ENCODE results near the gene YAF2. TPM values are rescaled to one million over a fixed set of nuclear protein-coding genes. Genes with fewer than 3 reads are reported as not detected.

YAF2 gene
- total RNA-seq, 1 experiment from 2014 or later = 15.0 TPM

DNA sequence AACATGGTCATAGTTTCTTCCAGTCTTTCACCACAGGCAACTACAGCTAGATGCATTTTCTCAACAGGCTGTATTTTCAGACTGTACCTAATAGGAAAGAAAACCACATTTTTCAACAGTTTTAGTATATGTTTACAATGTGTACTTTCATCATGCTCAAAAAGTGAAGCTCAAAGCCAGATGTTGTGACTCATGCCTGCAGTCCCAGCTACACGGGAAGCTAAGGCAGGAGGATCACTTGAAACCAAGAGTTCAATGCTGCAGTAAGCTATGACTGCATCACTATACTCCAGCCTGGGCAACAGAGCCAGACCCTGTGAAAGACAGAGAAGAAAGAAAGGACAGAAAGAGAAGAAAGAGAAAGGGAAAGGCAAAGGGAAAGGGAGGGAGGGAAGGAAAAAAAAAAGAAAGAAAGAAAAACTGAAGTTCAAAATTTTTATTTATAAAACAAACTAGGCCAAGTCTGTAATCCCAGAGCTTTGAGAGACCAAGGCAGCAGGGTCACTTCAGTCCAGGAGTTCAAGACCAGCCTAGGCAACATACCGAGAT lies 118.9 kb downstream of the YAF2 start:
- CTCF ChIA-PET = interaction anchor here (0.6 kb wide), 1 partner anchor 94 kb away, joined by 3 read pairs; no protein-coding TSS in a partner anchor
- Histone ChIP-seq H3K4me1 (ENCODE audit: control insufficient read depth in 1 of 2, insufficient read depth in 2 of 2, low read length in 2 of 2) (no peaks in the 10 kb centered on the region), H2AFZ (ENCODE audit: low read depth, low read length, poor library complexity, severe bottlenecking) (no peak overlapping the region), H3K4me2 (ENCODE audit: low read length) (no peak overlapping the region), H3K4me3 (replicated peaks in 1 of 2; ENCODE audit: low read depth in 1 of 2, low read length in 2 of 2) (no peak overlapping the region), H4K20me1 (ENCODE audit: insufficient read depth) (no peaks in the 10 kb centered on the region), H3K36me3 (ENCODE audit: control insufficient read depth in 1 of 2, insufficient read depth in 2 of 2, low read length in 2 of 2) (0 out of 4 replicates have a peak, but pooled peaks cover 0 to 4% of the 10 kb centered on the region in 2 experiments), H3K9ac (ENCODE audit: low read length) (no peak overlapping the region), H3K9me3 (ENCODE audit: control insufficient read depth in 1 of 2, insufficient read depth in 1 of 2, low read depth in 1 of 2, low read length in 2 of 2) (no peaks in the 10 kb centered on the region), H3K9me2 (ENCODE audit: insufficient read depth) (no peaks in the 10 kb centered on the region), H3K27me3 (ENCODE audit: insufficient read depth, low read length) (no peaks in the 10 kb centered on the region), H3K79me2 (ENCODE audit: insufficient read depth, low read length) (peaks cover 38% of the 10 kb centered on the region), H3K27ac (ENCODE audit: low read depth, low read length) (no peak overlapping the region)
- TF ChIP-seq CBX3 (IDR thresholded peaks at IDR 0.05; ENCODE audit: low read depth) (no peak), ZNF274 (IDR thresholded peaks at IDR 0.05; ENCODE audit: low read depth, low read length) (no peak), CEBPB (IDR thresholded peaks at IDR 0.05; ENCODE audit: low read depth) (no peak), FOSL1 (IDR thresholded peaks at IDR 0.05; ENCODE audit: low read depth) (no peak)
- no peak for ATAC-seq
- no peak for DNase-seq (ENCODE audit: low read depth, low spot score)
- BruUV-seq (replicated peaks) = no TSS peak
- intact Hi-C loops (cut with micrococcal nuclease) = no loop called here
- POLR2A ChIA-PET = no interaction called here
- RAD21 ChIA-PET (ENCODE audit: low non-redundant PET in 1 of 2, low total read pairs in 2 of 2, uncharacterized antibody in 2 of 2, unreplicated experiment in 2 of 2) = no interaction called here

DNA sequence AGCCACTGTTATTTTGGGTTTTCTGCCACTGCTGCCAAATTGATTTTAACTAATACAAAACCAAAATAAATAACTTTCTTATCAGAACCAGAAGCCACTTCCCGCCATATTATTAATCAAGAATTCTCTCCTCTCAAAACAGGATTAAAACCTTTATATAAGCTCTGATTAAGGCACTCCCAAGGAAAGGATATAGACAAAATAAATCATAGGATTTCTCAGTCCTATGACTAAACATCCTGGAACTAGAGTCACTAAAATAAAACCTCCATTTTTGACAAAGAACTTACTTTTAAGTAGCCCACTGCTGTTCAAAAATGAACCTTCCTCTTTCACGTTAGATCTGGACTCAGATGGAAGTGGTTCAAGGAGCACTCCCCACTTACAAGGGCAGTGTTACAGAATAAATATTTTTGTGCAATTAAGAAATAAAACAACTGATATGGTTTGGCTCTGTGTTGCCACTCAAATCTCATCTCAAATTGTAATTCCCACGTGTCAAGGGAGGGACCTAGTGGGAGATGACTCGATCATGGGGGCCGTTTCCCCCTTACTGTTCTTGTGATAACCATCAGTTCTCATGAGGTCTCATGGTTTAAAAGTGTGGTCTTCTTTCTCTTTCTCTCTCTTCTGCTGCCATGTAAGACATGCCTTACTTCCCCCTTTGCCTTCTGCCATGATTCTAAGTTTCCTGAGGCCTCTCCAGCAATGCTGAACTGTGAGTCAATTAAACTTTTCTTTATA lies 119.7 kb downstream of the YAF2 start:
- RAD21 ChIA-PET (ENCODE audit: low non-redundant PET in 1 of 2, low total read pairs in 2 of 2, uncharacterized antibody in 2 of 2, unreplicated experiment in 2 of 2) = no interaction called here
- Histone ChIP-seq H3K9me3 (ENCODE audit: control insufficient read depth in 1 of 2, insufficient read depth in 1 of 2, low read depth in 1 of 2, low read length in 2 of 2) (no peaks in the 10 kb centered on the region), H2AFZ (ENCODE audit: low read depth, low read length, poor library complexity, severe bottlenecking) (no peak overlapping the region), H3K4me3 (replicated peaks in 1 of 2; ENCODE audit: low read depth in 1 of 2, low read length in 2 of 2) (no peak overlapping the region), H4K20me1 (ENCODE audit: insufficient read depth) (no peaks in the 10 kb centered on the region), H3K79me2 (ENCODE audit: insufficient read depth, low read length) (peaks cover 29% of the 10 kb centered on the region), H3K27me3 (ENCODE audit: insufficient read depth, low read length) (no peaks in the 10 kb centered on the region), H3K27ac (ENCODE audit: low read depth, low read length) (no peak overlapping the region), H3K9me2 (ENCODE audit: insufficient read depth) (no peaks in the 10 kb centered on the region), H3K4me1 (ENCODE audit: control insufficient read depth in 1 of 2, insufficient read depth in 2 of 2, low read length in 2 of 2) (no peaks in the 10 kb centered on the region), H3K4me2 (ENCODE audit: low read length) (no peak overlapping the region), H3K9ac (ENCODE audit: low read length) (no peak overlapping the region), H3K36me3 (ENCODE audit: control insufficient read depth in 1 of 2, insufficient read depth in 2 of 2, low read length in 2 of 2) (0 out of 4 replicates have a peak, but pooled peaks cover 0 to 4% of the 10 kb centered on the region in 2 experiments)
- TF ChIP-seq ZNF274 (IDR thresholded peaks at IDR 0.05; ENCODE audit: low read depth, low read length) (no peak), SIN3A (IDR thresholded peaks at IDR 0.05; ENCODE audit: low read depth) (no peak), JUND (IDR thresholded peaks at IDR 0.05) (no peak), CEBPB (IDR thresholded peaks at IDR 0.05; ENCODE audit: low read depth) (no peak), SP1 (IDR thresholded peaks at IDR 0.05; ENCODE audit: low read depth) (no peak), FOSL1 (IDR thresholded peaks at IDR 0.05; ENCODE audit: low read depth) (no peak), CBX3 (IDR thresholded peaks at IDR 0.05; ENCODE audit: low read depth) (no peak), TCF7L2 (IDR thresholded peaks at IDR 0.05; ENCODE audit: borderline replicate concordance, extremely low read depth, insufficient read depth, insufficient read length) (no peak)
- TF ChIP-seq, protein P1, sequence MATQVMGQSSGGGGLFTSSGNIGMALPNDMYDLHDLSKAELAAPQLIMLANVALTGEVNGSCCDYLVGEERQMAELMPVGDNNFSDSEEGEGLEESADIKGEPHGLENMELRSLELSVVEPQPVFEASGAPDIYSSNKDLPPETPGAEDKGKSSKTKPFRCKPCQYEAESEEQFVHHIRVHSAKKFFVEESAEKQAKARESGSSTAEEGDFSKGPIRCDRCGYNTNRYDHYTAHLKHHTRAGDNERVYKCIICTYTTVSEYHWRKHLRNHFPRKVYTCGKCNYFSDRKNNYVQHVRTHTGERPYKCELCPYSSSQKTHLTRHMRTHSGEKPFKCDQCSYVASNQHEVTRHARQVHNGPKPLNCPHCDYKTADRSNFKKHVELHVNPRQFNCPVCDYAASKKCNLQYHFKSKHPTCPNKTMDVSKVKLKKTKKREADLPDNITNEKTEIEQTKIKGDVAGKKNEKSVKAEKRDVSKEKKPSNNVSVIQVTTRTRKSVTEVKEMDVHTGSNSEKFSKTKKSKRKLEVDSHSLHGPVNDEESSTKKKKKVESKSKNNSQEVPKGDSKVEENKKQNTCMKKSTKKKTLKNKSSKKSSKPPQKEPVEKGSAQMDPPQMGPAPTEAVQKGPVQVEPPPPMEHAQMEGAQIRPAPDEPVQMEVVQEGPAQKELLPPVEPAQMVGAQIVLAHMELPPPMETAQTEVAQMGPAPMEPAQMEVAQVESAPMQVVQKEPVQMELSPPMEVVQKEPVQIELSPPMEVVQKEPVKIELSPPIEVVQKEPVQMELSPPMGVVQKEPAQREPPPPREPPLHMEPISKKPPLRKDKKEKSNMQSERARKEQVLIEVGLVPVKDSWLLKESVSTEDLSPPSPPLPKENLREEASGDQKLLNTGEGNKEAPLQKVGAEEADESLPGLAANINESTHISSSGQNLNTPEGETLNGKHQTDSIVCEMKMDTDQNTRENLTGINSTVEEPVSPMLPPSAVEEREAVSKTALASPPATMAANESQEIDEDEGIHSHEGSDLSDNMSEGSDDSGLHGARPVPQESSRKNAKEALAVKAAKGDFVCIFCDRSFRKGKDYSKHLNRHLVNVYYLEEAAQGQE (IDR thresholded peaks at IDR 0.05; ENCODE audit: low read depth) = no peak
- TF ChIP-seq, protein P2, sequence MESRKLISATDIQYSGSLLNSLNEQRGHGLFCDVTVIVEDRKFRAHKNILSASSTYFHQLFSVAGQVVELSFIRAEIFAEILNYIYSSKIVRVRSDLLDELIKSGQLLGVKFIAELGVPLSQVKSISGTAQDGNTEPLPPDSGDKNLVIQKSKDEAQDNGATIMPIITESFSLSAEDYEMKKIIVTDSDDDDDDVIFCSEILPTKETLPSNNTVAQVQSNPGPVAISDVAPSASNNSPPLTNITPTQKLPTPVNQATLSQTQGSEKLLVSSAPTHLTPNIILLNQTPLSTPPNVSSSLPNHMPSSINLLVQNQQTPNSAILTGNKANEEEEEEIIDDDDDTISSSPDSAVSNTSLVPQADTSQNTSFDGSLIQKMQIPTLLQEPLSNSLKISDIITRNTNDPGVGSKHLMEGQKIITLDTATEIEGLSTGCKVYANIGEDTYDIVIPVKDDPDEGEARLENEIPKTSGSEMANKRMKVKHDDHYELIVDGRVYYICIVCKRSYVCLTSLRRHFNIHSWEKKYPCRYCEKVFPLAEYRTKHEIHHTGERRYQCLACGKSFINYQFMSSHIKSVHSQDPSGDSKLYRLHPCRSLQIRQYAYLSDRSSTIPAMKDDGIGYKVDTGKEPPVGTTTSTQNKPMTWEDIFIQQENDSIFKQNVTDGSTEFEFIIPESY (IDR thresholded peaks at IDR 0.05; ENCODE audit: extremely low read depth, insufficient replicate concordance, low read length) = no peak
- intact Hi-C loops (cut with micrococcal nuclease) = no loop called here
- CTCF ChIA-PET = interaction anchor here (0.6 kb wide), 1 partner anchor 94 kb away, joined by 3 read pairs; no protein-coding TSS in a partner anchor
- no TSS peak for BruUV-seq (replicated peaks)
- ATAC-seq (no peak), DNase-seq (ENCODE audit: low read depth, low spot score) (no peak)
- POLR2A ChIA-PET = no interaction called here
